GM23338 (cell line): ENCODE results near the gene RPLP1. TPM values are rescaled to one million over a fixed set of nuclear protein-coding genes. Genes with fewer than 3 reads are reported as not detected.

Source experiments
- ATAC-seq: fragments of 200-7000 bp; cut with Tn5 transposase; 3 replicates; pipeline ENCODE4 v1.9.1; 2020
- DNase-seq: peaks from one replicate; pipeline ENCODE4 v3.0.0-alpha.2; 2015; ENCODE audit warnings: low spot score
- H2AFZ ChIP-seq: fragments of 200-600 bp; sonication (generic); 2 replicates; pipeline ENCODE4 v1.8.0; 2016; ENCODE audit warnings: antibody characterized with exemption, mild to moderate bottlenecking, moderate library complexity
- H3F3A ChIP-seq: fragments of 200-600 bp; sonication (generic); replicated peaks from 2 replicates; pipeline ENCODE4 v1.8.0; 2017; ENCODE audit warnings: antibody characterized with exemption, mixed run types, low read depth
- H3K27ac ChIP-seq: fragments of 200-600 bp; sonication (generic); 2 replicates; pipeline ENCODE4 v1.6.1; 2016; ENCODE audit warnings: low read depth
- H3K27me3 ChIP-seq: fragments of 200-600 bp; sonication (generic); 2 replicates; pipeline ENCODE4 v1.8.0; 2016; ENCODE audit warnings: mild to moderate bottlenecking, mixed run types, moderate library complexity; ENCODE audit not compliant: insufficient read depth
- H3K36me3 ChIP-seq: fragments of 200-600 bp; sonication (generic); 2 replicates; pipeline ENCODE4 v1.8.0; 2016; ENCODE audit warnings: mild to moderate bottlenecking; ENCODE audit not compliant: insufficient read depth
- H3K4me1 ChIP-seq: fragments of 200-600 bp; sonication (generic); 2 replicates; pipeline ENCODE4 v1.8.0; 2016; ENCODE audit warnings: mild to moderate bottlenecking, moderate library complexity; ENCODE audit not compliant: insufficient read depth
- H3K4me2 ChIP-seq: fragments of 200-600 bp; sonication (generic); 2 replicates; pipeline ENCODE4 v1.7.1; 2017; ENCODE audit warnings: mixed run types
- H3K4me3 ChIP-seq: fragments of 200-600 bp; sonication (generic); 2 replicates; pipeline ENCODE4 v1.6.1; 2016; ENCODE audit warnings: mixed run types
- H3K79me2 ChIP-seq: fragments of 200-600 bp; sonication (generic); replicated peaks from 2 replicates; pipeline ENCODE4 v1.8.0; 2017; ENCODE audit warnings: mild to moderate bottlenecking; ENCODE audit not compliant: insufficient read depth
- H3K9me2 ChIP-seq: fragments of 200-600 bp; sonication (generic); 2 replicates; pipeline ENCODE4 v1.8.0; 2017; ENCODE audit not compliant: insufficient read depth
- H4K20me1 ChIP-seq: fragments of 200-600 bp; sonication (generic); replicated peaks from 2 replicates; pipeline ENCODE4 v1.8.0; 2017; ENCODE audit warnings: mild to moderate bottlenecking; ENCODE audit not compliant: insufficient read depth
- H3K27ac Mint-ChIP-seq: 2 replicates; pipeline ENCODE4 v1.8.0; 2020; ENCODE audit warnings: inconsistent platforms, mild to moderate bottlenecking, moderate library complexity, mixed read lengths
- H3K27me3 Mint-ChIP-seq: 3 replicates; pipeline ENCODE4 v1.8.0; 2022; ENCODE audit warnings: low read depth, mild to moderate bottlenecking, moderate library complexity, mixed read lengths, inconsistent platforms; ENCODE audit not compliant: insufficient read depth, poor library complexity
- H3K36me3 Mint-ChIP-seq: 3 replicates; pipeline ENCODE4 v1.8.0; 2021; ENCODE audit warnings: low read depth, mild to moderate bottlenecking, inconsistent platforms, moderate library complexity, mixed read lengths
- H3K4me1 Mint-ChIP-seq: 3 replicates; pipeline ENCODE4 v1.8.0; 2020; ENCODE audit warnings: mild to moderate bottlenecking, inconsistent platforms, mixed read lengths
- H3K4me3 Mint-ChIP-seq: 3 replicates; pipeline ENCODE4 v1.8.0; 2021; ENCODE audit warnings: moderate library complexity, mild to moderate bottlenecking, inconsistent platforms, mixed read lengths
- H3K9me3 Mint-ChIP-seq: 3 replicates; pipeline ENCODE4 v1.8.0; 2020; ENCODE audit warnings: moderate library complexity, mild to moderate bottlenecking, inconsistent platforms, mixed read lengths
- CREB1 ChIP-seq: fragments of 250-450 bp; sonication (Bioruptor Pico); IDR thresholded peaks from 2 replicates; pipeline ENCODE4 v1.5.0; 2020; ENCODE audit warnings: low read depth, mild to moderate bottlenecking, moderate library complexity
- CTCF ChIP-seq, 2 experiments: fragments of 200-600 bp in 1 of 2; sonication (generic) in 1 of 2; conservative IDR thresholded peaks; 2 replicates each; pipeline versions ENCODE4 v1.5.1 to v1.6.1; 2016 to 2017; ENCODE audit warnings: antibody characterized with exemption in 2 of 2, low read depth in 2 of 2, mild to moderate bottlenecking in 2 of 2, moderate library complexity in 1 of 2
- ETS1 ChIP-seq: IDR thresholded peaks from 2 replicates; pipeline ENCODE4 v1.6.1; 2016; ENCODE audit warnings: antibody characterized with exemption
- EZH2 ChIP-seq: fragments of 200-600 bp; sonication (generic); IDR thresholded peaks from one replicate; pipeline ENCODE4 v1.8.0; 2017; ENCODE audit warnings: antibody characterized with exemption, mild to moderate bottlenecking, low read depth; ENCODE audit not compliant: unreplicated experiment
- NANOG ChIP-seq: IDR thresholded peaks from 2 replicates; pipeline ENCODE4 v1.6.1; 2016; ENCODE audit warnings: antibody characterized with exemption, borderline replicate concordance
- POLR2AphosphoS5 ChIP-seq: IDR thresholded peaks from 2 replicates; pipeline ENCODE4 v1.6.1; 2016; ENCODE audit warnings: antibody characterized with exemption, low read depth
- REST ChIP-seq: IDR thresholded peaks from one replicate; pipeline ENCODE4 v1.6.1; 2018; ENCODE audit warnings: antibody characterized with exemption; ENCODE audit not compliant: unreplicated experiment
- STAT1 ChIP-seq: IDR thresholded peaks from one replicate; pipeline ENCODE4 v1.6.1; 2016; ENCODE audit warnings: antibody characterized with exemption; ENCODE audit not compliant: unreplicated experiment
- ZNF114 ChIP-seq: fragments of 250-450 bp; sonication (Bioruptor Pico); IDR thresholded peaks from 2 replicates; pipeline ENCODE4 v1.5.0; 2020; ENCODE audit warnings: mild to moderate bottlenecking, moderate library complexity
- ZNF462 ChIP-seq: fragments of 250-450 bp; sonication (Bioruptor Pico); IDR thresholded peaks from 2 replicates; pipeline ENCODE4 v1.5.0; 2020; ENCODE audit warnings: mild to moderate bottlenecking, moderate library complexity
- polyA plus RNA-seq: library from polyadenylated mRNA; unstranded; fragments of >200 nt; fragmentation: Nextera tagmentation; extraction: Ambion mirVana; gene quantifications from 2 replicates; pipeline ENCODE4 v1.2.1, GENCODE V29; 2016
- total RNA-seq: library from RNA; depleted of rRNA; stranded (reverse); fragments of >200 nt; shearing (Covaris generic); gene quantifications from 2 replicates; pipeline ENCODE4 v1.2.3, GENCODE V29; 2014

RPLP1 gene
- total and polyA plus RNA-seq, 2 experiments from 2014 or later = 283 to 3,258 TPM

- no peak for TF ChIP-seq REST
These were observed 35.0 kb upstream of the RPLP1 start (continued) for GRCh38 chr15:69417581-69417980.

GRCh38 chr15:69421498-69421897 is 31.1 kb upstream of the RPLP1 start:
- H3K4me3 ChIP-seq = no peak overlapping the region
- Mint-ChIP-seq H3K27ac (no peak overlapping the region), H3K27me3 (no peaks in the 10 kb centered on the region), H3K4me1 (no peaks in the 10 kb centered on the region), H3K4me3 (no peak overlapping the region), H3K36me3 (peaks cover 84% of the 10 kb centered on the region), H3K9me3 (no peaks in the 10 kb centered on the region)
- H3K27ac ChIP-seq = no peak overlapping the region
- peaks cover 47% of the 10 kb centered on the region for H3K79me2 ChIP-seq
- peaks cover 89% of the 10 kb centered on the region for H3K36me3 ChIP-seq
- no peak for TF ChIP-seq ZNF462
- no peak for TF ChIP-seq ZNF114
- TF ChIP-seq CTCF (conservative IDR thresholded peaks at IDR 0.05; ENCODE audit: low read depth in 2 of 2) = no peak
- no peak for TF ChIP-seq EZH2
- no peak for TF ChIP-seq POLR2AphosphoS5
- no peak for TF ChIP-seq CREB1 (CRISPR knock-in tag)
- TF ChIP-seq STAT1 = no peak
- no peak for TF ChIP-seq NANOG
- no peak for TF ChIP-seq ETS1
- no peaks in the 10 kb centered on the region for H3K27me3 ChIP-seq
- no peak for DNase-seq
- no peaks in the 10 kb centered on the region for H3K9me2 ChIP-seq
- H3F3A ChIP-seq = no peaks in the 10 kb centered on the region; the same call in 1 of the 2 replicates
- H3K4me1 ChIP-seq = no peaks in the 10 kb centered on the region
- H4K20me1 ChIP-seq = peaks cover 49% of the 10 kb centered on the region
- no peak for ATAC-seq
- no peak overlapping the region for H2AFZ ChIP-seq
- H3K4me2 ChIP-seq = no peak overlapping the region
